AG09319 (cell line): ENCODE data around the gene ATOSB.
"Not testable (repeated sequence)": the region's sequence is repeated elsewhere in the genome, so short reads cannot be mapped to it uniquely, and the experiment has no call there.

ENCODE experiments used
- DNase-seq: peaks from one replicate; pipeline ENCODE4 v3.0.0-alpha.2; 2010; ENCODE audit warnings: low read depth; ENCODE audit errors: extremely low read depth
- CTCF ChIP-seq: IDR thresholded peaks from 2 replicates; pipeline ENCODE4 v1.5.1; 2011; ENCODE audit warnings: low read depth, mild to moderate bottlenecking, inconsistent platforms, low read length, moderate library complexity

The ATOSB gene

GRCh38 chr9:35115680-35116538 lies at the start of gene ATOSB:
Gene ATOSB (minus strand): TSS chr9:35115862. CDS start chr9:35108274, 7,588 bp downstream.
- DNase-seq = peak; percentile 90
- no peak for TF ChIP-seq CTCF

GRCh38 chr9:35164711-35165110 lies 49.0 kb upstream of the ATOSB start:
- no peak for DNase-seq
- no peak for TF ChIP-seq CTCF

GRCh38 chr9:35163413-35163812 lies 47.8 kb upstream of the ATOSB start:
- DNase-seq = no peak
- TF ChIP-seq CTCF = no peak

- DNase-seq = no peak
- no peak for TF ChIP-seq CTCF
Measured at GRCh38 chr9:35162605-35163315, 47.1 kb upstream of the ATOSB start.

- DNase-seq = peak; percentile 87
- peak; percentile 27; the same call in 1 of the 2 replicates for TF ChIP-seq CTCF
Measured at GRCh38 chr9:35161713-35162604, 46.3 kb upstream of the ATOSB start, which contains the start of gene UNC13B. Gene UNC13B (plus strand): TSS chr9:35162009. CDS start chr9:35162284, 275 bp downstream.

GRCh38 chr9:35158501-35159280 lies 43.0 kb upstream of the ATOSB start:
- DNase-seq = no peak
- TF ChIP-seq CTCF = no peak

GRCh38 chr9:35157836-35158235 lies 42.2 kb upstream of the ATOSB start:
- DNase-seq = not testable (repeated sequence)
